Lung microvascular endothelial cell (primary cell): ENCODE data around the gene ANKRD33. TPM values are rescaled to one million over a fixed set of nuclear protein-coding genes. Genes with fewer than 3 reads are reported as not detected.

Experiments used
- DNase-seq, 2 donors: peaks; one replicate each; pipeline versions ENCODE4 v3.0.0 to v3.0.0-alpha.2; 2010; ENCODE audit warnings: low read depth in 2 of 2
- total RNA-seq: library from RNA; depleted of rRNA; stranded (reverse); fragments of >200 nt; gene quantifications from 2 replicates; pipeline ENCODE4 v1.2.1, GENCODE V29; 2014

ANKRD33 gene, protein sequence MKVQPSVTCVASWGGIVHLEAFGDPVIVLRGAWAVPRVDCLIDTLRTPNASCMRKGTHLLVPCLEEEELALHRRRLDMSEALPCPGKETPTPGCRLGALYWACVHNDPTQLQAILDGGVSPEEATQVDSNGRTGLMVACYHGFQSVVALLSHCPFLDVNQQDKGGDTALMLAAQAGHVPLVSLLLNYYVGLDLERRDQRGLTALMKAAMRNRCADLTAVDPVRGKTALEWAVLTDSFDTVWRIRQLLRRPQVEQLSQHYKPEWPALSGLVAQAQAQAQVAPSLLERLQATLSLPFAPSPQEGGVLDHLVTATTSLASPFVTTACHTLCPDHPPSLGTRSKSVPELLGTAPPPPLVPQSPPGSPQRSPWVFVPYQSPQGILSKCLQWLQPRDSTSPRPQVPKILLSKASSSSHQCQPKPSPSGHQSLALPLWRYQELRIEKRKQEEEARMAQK
- 0.22 TPM in 1 of 2 replicates, not detected in the other for total RNA-seq

DNA sequence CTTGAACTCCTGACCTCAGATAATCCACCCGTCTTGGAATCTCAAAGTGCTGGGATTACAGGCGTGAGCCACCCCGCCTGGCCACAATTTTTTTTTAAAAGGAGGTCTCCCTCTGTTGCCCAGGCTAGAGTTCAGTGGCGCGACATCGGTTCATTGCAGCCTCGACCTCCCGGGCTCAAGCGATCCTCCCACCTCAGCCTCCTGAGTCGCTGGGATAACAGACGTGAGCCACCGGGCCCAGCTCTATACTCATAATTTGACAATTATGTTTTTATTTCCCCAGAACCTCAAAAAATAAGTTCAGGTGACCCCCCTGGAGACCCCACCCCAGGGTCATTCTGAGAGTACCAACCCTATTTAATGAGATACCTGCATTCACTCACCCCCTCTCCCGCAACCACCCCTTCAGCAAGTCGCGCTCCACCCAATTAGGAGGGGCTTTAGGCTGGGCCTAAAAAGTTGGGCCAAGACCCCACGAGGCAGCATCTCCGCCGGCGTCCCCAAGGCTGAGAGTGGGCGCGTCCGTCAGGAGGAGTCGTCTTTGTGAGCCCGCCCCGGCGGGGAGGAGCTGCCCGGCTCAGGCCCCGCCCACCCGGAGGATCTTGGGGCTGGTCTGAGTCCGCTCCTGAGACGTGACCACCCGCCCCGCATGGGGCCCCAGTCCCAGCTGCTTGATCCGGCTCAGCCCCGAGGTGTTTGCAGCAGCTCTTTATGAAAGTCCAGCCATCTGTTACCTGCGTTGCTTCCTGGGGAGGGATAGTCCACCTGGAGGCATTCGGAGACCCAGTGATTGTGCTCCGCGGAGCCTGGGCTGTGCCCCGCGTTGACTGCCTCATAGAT is at the start of gene ANKRD33:
Gene ANKRD33, plus strand, starts transcription at position 628 of the 840 bp plus-strand sequence. Its CDS starts 84 bp downstream, at position 712.
- peak in 1 of 2 donors; percentile 76 for DNase-seq

DNA sequence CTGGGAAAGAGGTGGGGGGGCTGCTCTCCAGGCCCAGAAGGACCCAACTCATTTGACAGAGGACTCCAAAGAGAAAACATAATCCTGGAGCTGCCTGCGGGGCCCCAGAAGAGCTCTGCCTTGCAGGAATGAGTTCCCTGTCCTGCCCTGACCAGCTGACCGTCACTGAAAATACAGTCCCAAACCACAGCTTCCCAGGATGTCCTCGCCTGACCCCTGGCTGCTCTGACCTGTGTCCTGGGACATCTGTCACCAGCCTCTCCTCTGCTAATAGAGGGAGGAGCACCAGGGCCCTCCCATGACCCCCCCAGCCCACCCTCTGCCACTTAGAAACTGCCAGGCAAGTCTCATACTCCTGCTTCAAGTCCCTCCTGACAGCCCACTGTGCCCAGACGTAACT is 49.1 kb upstream of the ANKRD33 start:
- DNase-seq: no peak

DNA sequence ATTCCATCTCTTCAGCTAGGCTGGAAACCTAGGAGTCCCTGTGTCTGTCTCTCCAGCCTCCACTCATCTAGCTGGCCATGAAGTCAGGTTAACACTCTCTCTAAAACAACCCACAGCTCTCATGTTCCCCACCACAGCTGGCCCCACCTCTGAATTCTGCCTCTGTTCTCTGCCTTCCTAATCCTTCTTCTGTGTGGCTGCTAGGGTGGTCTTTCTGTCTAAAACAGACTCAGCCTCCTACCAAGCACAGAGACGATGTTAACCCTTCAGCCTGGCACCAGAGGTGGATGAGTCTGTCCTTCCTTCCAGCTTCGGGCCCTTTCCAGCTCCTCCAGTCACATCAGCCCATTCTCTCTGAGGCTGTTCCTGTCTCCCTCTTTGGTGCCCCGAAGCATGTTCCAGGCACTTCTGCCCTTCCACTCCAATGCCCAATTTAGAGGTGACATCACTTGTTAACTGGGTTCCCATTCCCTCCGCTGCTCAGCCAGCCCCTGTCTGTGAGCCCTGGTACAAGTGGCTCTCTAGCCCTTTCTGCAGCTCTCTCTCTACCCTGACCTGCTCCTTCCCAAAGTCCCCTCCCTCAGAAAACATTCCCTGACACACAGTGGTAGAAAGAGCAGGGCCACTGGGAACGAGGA is 48.5 kb upstream of the ANKRD33 start:
- DNase-seq: no peak

DNA sequence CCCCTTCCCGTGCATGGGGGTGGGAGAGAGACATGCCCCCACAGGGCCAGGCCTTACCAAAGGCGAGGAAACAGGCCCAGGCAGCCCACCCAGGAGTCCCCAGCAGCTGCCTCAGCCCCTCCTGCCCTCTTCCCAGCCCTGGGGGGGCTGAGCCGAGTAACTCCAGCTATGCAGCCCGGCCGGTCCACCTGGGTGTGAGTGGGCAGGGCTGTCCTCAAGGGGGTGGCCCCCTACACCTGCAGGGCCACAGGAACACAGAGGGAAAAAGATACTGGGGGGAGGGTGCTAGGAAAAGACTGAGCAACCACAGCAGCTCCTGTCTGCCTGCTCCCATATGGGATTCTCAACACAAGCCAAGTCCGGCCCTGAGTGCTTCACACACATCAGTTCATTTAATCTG is 46.9 kb upstream of the ANKRD33 start:
- DNase-seq: no peak

DNA sequence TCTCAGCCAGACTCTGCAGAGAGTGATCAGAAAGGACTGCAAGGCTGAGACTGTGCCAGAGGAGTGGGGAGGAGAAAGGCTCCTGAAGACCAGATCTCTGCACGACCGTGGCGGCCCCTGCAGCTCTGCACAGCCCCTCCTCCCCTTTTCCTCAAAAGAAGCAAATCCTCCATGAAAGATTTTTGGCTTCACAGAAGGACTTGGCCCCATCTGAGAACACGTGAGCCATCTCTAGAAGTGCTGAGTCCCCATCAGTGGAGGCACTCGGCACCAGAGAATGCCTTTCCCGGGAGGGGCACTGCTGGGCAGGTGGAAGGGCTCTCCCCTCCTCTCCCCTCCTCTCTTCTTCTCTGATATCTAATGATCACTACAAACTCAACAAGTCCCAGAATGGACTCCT is 46.2 kb upstream of the ANKRD33 start:
- no peak for DNase-seq

DNA sequence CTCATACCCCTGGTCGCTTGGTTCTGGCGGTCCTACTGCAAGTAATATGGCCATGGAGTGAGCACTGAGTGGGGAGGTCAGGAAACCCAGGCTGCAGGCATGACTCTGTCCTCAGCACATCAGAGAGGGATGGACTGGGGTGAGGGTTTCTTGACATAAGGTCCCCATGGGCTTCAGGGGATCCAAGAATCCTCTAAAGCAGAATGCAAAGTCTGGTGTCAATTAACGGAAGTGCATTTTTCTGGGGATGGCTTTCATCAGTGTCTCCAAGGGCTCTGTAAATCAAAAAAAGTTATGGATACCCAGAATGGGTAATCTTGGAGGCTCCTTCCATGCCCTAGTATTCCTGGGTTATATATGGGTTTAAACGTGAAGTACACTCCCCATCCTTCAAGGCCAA is 43.0 kb upstream of the ANKRD33 start:
- DNase-seq: no peak

DNA sequence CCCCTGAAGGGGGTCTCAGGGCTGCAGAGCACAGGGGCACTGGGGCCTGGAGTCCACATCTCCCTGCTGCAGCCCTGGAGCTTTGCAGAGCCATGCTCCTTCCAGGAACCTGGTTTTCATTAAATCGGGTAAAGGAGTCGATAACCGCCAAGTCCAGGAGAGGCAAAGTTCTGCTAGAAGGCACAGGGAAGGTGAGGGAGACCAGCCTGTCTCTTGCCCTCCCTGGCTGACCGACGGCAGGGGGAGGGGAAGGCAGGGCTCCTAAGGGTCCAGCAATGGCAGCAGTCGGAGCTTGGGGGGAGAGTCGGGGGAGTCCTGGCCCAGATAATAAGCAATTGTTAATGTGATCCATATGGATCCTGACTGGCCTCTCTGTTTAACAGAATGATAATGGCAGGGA is 42.4 kb upstream of the ANKRD33 start:
- no peak for DNase-seq

DNA sequence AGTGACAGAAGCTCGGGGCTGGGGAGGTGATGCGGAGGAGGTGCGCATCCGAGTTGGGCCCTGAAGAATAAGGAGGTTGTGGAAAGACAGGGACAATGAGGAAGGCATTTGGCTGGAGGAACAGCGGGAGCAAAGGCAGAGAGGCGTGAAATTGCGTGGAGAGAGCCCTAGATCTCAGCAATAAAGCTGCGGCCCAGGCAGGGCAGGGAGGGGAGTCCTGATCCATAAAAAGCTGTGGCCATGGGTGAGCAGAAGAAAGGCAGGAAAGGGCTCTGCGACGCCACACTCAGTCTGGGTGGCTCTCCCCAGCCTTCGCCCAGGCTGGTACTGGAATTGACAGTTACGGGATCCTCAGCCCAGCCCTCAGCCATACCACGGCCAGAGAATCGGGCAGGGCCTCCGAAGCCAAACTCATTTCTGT is 41.6 kb upstream of the ANKRD33 start:
- DNase-seq: no peak

DNA sequence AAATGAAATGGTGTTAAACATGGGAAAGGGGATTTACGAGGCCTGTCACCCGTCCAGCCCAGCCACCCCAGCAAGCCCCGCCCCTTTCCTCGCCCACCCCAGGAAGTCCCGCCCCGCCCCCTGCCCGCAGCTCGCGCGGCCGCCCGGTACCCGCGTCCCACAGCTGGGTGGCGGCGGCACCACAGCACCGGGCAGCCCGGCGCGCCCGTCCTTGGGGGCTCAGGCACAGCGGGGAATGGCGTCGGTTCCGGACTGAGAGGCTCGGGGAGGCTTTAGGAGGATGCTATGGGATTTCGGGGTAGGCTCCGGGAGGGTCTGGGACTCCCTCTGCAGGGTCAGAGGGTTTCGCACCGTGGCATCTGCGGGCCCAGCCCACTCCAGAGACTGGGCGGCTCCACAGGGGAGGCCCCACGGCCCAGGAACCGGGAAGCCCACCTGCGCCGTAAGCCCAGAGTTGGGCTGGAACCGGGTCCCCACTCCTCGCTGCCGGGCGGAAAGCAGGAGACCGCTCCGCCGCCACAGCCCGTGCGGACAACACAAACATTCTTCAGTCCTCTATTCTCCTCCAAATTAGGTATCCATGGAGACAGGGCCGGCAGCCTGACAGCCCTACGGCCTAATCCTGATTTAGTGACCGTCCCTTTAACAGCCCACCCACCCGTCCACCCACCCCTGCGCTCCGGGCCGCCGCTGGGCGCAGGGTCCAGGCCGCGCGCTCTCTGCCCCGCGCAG is 40.8 kb upstream of the ANKRD33 start:
- DNase-seq: peak in 1 of 2 donors; percentile 79

DNA sequence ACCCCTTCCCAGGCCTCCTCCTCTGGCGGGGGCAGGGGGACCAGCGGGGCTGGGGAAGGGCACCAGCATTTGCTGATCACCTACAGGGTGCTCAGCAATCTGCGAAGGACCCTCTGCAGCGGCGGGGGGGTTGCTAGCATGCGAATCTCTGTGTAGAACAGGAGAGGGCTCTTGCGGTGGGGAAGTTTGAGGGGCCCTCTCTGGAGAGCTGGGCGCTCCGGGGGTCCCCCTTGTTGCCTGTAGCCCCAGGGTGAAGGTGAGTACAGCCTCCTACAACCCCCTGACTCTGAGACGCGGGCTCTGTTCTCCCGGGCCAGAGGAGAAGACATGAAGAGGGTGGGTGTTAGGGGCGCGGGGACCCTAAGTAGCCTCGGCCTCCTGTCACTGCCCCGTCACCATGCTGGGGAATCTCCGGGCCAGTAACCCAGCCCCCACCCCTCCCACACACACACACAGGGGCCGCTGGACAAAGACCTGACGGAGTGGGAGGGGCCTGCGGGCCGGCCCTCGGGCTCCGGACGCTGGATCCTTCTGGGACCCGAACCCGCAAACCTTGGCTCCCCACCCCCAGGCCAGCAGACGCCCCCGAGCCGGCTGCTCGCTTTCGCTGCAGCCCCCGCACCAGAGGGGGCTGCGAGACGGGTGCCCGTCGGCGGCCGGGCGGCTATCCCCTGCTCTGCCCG is 40.1 kb upstream of the ANKRD33 start:
- DNase-seq: peak in 1 of 2 donors; percentile 69

DNA sequence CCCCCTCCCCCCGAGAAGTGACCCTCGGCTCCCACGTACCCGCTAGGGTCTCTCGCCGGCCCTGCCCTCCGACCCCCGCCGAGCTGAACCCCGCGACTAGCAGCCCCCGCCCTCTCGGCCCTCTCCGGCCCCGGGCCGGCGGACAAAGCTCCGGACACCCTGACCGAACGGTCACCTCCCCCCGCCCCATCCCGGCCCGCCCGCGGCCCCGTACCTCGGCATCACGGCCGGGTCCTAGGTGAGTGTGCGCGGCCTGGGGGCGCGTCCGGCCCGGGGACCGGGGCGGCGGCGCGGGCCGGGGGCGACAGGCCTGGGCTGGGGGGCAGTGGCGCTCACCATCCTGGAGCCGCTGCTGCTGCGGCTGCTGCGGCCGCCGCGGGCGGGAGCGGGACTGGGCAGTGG is 39.6 kb upstream of the ANKRD33 start, which contains the start of gene FIGNL2:
Gene FIGNL2, minus strand, starts transcription at position 393 of the 402 bp plus-strand sequence. CDS start 26,305 bp downstream, outside the sequence.
- DNase-seq: no peak

DNA sequence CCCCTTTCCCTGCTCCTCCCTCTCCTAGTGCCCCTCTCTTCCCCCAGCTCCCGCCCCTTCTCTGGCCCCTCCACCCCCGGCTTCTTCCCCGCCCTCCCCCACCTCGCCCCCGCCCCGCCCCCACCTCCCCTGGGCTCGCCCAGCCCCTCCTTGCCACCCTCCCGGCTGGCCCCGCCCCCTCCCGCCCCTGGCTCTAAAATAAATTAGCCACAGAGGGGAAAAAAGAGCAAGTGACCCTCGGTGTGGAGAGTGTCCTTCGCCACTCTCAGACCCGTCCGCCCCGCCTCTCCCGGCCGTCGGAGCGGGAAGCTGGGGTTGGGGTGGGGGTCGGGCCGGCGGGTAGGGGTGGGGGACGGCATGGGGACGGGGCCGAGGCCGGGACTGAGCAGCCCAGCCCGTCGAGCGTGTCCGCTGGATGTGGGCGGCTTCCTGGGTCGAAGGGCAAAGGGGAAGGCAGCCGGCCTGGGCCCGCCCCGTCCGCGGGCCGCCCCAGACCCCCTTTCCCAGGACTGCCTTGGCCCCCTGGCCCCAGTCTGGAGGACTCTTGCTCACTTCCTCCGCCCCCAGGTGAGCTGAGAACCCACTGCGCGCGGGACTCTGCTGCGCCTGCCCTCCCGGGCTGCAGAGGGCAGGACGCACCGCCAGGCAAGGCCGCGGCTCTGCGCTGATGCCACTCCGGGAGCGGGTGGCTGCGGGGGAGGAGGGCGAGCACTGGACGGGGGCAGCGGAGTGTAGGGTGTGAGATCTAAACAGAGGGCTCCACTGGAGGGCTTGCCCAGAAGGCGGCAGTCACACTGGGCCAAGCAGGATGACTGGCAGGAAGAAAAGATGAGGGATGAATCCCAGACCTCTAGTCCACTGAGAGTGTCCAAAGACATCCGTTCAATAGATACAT is 38.8 kb upstream of the ANKRD33 start:
- peak in 1 of 2 donors; percentile 56 for DNase-seq

DNA sequence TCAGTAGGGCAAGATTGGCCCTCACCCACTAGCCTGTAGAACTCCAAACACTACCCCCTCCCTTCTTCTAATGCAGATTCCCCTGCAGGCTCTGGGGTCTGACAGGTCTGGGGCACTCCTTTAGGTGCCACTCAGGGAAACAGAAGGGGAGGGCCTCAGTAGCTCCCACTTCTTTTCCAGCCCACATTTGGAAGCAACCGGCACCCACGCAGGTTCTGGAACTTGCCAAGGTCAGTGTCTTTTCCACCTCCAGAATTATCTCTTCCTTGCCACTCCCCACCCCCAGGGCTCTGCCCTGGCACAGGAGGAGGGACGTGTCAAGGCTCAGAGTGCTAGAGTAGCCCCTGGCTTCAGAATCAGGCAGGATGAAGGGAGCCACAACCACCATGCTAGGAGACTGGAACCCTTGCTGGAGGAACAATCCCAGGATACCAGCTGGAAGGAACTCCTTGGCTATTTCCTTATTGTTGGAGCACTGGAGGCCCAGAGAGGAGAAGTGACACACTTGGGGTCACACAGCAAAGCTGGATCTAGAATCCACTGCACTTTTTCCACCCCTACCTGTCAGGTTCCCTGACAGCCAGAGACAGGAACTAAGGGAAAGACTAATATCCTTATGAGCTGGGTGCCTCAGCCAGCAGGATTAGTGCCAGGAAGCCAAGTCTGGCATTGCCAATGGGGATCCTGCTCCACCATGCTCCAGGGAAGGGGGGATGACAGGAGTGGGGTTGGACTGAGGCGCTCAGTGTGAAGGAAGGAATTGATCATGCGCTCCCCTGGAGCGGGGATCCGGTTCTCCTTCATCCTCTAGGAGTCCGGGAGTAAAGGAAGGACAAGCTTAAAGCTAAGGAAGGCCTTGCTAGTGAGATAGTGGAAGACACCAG is 37.6 kb upstream of the ANKRD33 start:
- DNase-seq: no peak

DNA sequence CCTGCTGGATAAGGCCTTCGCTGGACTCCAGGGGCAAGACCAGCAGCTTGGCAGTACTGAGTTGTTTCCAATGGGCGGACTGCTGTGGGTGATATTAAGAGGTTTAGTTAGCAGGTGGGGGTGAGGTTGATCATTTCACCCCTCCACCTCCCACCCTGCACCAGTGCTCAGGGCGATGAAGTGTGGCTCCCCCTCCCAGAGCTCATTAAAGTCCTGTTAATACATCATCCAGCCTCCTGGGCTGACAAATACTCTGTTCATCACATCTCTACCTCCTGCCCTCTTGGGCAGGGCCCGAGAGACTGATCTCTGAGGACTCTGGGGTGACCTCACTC is 37.0 kb upstream of the ANKRD33 start:
- DNase-seq: no peak

DNA sequence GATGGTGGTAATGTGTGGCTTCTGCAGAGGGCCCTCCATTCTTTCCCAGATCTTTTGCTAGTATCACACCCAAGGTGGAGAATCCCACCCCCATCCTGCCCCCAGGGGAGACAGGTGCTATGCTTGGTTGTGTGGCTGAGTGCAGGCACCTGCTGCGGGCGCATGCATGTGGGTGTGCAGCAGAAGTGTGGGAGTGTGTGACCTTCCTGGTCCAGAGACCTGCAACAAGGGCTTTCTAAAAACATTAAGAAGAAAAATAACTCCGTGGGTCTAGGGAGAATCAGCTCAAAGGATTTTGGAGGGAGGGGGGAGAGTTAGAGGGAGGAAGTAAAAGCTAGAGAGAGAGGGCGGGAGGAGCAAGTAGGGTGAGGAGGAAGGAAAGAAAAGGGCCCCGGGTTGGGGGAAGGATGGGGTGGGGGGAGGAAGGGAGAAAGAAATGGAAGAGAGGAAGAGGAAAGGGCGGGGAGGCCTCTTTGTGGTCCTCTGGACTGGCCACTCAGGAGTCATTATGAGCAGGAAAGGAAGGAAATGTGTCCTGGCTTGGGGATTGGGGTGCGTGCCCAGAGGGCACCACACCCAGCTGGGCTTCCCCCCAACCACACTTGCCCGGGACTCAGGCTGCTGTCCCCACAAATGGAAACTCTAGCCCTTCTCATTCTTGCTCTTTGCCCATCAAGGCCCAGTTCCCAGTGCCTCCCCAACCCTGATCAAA is 36.3 kb upstream of the ANKRD33 start:
- no peak for DNase-seq

DNA sequence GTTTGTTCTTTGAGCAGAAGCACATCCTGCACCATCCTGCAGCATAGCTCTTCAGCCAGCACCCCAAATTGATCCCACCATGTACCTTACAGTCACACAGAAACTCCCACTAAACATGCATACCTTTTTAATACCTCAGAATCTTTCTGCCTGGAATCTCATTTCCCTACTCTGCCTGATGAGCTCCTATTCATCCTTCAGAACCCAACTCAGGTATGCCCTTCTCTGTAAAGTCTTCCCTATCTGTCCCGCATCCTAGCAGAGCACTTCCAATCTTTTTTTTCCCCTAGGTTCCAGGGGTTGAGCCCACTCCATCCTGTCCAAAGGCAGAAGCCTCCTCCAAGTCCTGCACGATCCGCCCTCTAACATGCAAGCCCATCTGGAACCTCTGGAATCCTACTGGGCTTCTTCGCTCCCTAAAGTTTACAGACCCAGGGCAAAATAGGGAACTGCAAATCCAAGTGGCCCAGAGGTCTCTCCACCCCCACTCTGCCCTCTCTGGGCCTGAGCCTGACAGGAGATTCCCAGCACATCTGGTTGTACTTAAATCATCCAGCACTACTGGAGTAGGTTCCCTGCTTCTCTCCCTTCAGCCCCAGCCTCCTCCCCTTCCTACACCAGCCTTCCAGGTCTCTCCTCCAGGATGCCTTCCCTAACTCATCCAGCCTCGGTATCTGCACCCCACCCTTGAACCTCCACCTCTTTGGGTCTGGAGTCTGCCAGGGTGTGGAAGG is 35.3 kb upstream of the ANKRD33 start:
- DNase-seq: no peak
